Esophagus squamous epithelium (tissue), 5 donors: Measurements from ENCODE around the gene PRKAA2. TPM values are rescaled to one million over a fixed set of nuclear protein-coding genes. Genes with fewer than 3 reads are reported as not detected.

Experiments
- DNase-seq: peaks from one replicate; lab custom pipeline; 2025; lab: John Stamatoyannopoulos, UW
- H3K27ac ChIP-seq, 4 donors: fragments of 200-600 bp; sonication (generic); one replicate each; pipeline ENCODE4 v1.5.1; 2016 to 2019; ENCODE audit warnings: mild to moderate bottlenecking in 1 of 4
- H3K27me3 ChIP-seq, 4 donors: fragments of 200-600 bp; sonication (generic); 1 replicate in 3 of 4; 2 replicates in 1 of 4; pipeline versions ENCODE4 v1.5.1 to v1.6.0; 2017 to 2021; ENCODE audit warnings: antibody characterized with exemption in 1 of 4
- H3K36me3 ChIP-seq, 3 donors: fragments of 200-600 bp; sonication (generic); one replicate each; pipeline ENCODE4 v1.5.1; 2016 to 2019
- H3K4me1 ChIP-seq, 3 donors: fragments of 200-600 bp; sonication (generic); one replicate each; pipeline ENCODE4 v1.5.1; 2017 to 2019
- H3K4me3 ChIP-seq, 4 donors: fragments of 200-600 bp; sonication (generic); 1 replicate in 3 of 4; 2 replicates in 1 of 4; pipeline ENCODE4 v1.5.1; 2016 to 2019; ENCODE audit warnings: mild to moderate bottlenecking in 2 of 4, moderate library complexity in 1 of 4
- H3K9me3 ChIP-seq, 3 donors: fragments of 200-600 bp; sonication (generic); one replicate each; pipeline ENCODE4 v1.5.1; 2016 to 2019
- POLR2A ChIP-seq, 4 donors: fragments of 450-650 bp; IDR thresholded peaks; one replicate each; pipeline ENCODE4 v1.6.1; 2017; ENCODE audit warnings: antibody characterized with exemption in 4 of 4, mild to moderate bottlenecking in 4 of 4, moderate library complexity in 3 of 4
- WGBS, 2 donors: methylation state at CpG; one replicate each; pipeline ENCODE4 v1.1.5; 2018; 5-methylcytosine and 5-hydroxymethylcytosine counted together
- intact Hi-C: fragments of 100-400 bp; cut with DNase I; formaldehyde crosslinking; loops from one replicate; pipeline ENCODE4 v1.15.0; 2022
- total RNA-seq, 4 donors: library from RNA; depleted of rRNA; stranded (reverse); fragments of >200 nt; gene quantifications; one replicate each; pipeline ENCODE4 v1.1.0, GENCODE V29; 2016
- TF ChIP-seq, protein P1 (sequence below), 6 experiments: fragments of 450-650 bp in 4 of 6; fragments of 200-600 bp in 2 of 6; sonication (generic) in 2 of 6; IDR thresholded peaks; one replicate each; pipeline ENCODE4 v1.5.1; 2016 to 2019; ENCODE audit warnings: antibody characterized with exemption in 6 of 6, mild to moderate bottlenecking in 4 of 6, moderate library complexity in 4 of 6
- donor health status: DM: yes; HTN: yes; CAD: no.

The PRKAA2 gene
- total RNA-seq, 4 donors from 2014 or later, result 1.1 to 9.0 (median 3.4) TPM

DNA sequence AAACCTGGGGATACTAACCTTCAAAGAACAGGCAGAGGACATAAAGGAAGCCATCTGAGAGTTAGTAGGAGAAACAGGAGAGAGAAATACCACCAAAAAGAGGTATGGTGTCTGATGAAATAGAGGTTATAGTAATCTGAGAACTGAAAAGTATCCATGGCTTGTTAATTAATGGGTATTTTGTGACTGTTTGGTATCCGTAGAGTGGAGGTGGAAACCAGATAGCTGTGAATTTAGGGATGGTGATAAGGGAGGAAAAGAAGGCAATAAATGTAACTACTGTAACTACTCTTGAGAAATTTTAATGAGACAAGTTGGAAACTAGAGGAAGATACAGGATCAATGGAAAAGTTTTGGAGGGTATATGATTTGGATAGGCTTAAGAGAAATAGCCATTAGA lies 27.5 kb downstream of the PRKAA2 start:
- no peak for DNase-seq
- Histone ChIP-seq H3K4me3 (no peak overlapping the region), H3K27me3 (no peaks in the 10 kb centered on the region), H3K9me3 (no peaks in the 10 kb centered on the region), H3K36me3 (no peaks in the 10 kb centered on the region), H3K4me1 (no peaks in the 10 kb centered on the region), H3K27ac (no peak overlapping the region)
- TF ChIP-seq, protein P1, sequence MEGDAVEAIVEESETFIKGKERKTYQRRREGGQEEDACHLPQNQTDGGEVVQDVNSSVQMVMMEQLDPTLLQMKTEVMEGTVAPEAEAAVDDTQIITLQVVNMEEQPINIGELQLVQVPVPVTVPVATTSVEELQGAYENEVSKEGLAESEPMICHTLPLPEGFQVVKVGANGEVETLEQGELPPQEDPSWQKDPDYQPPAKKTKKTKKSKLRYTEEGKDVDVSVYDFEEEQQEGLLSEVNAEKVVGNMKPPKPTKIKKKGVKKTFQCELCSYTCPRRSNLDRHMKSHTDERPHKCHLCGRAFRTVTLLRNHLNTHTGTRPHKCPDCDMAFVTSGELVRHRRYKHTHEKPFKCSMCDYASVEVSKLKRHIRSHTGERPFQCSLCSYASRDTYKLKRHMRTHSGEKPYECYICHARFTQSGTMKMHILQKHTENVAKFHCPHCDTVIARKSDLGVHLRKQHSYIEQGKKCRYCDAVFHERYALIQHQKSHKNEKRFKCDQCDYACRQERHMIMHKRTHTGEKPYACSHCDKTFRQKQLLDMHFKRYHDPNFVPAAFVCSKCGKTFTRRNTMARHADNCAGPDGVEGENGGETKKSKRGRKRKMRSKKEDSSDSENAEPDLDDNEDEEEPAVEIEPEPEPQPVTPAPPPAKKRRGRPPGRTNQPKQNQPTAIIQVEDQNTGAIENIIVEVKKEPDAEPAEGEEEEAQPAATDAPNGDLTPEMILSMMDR (IDR thresholded peaks at IDR 0.05), result no peak
- no peak for TF ChIP-seq POLR2A (IDR thresholded peaks at IDR 0.05)
- 70 to 96% methylated on average over 1 of the region's 1 CpG for WGBS, 2 donors
- intact Hi-C loops, result no loop called here

GRCh38 chr1:56675763-56676162 lies 30.6 kb downstream of the PRKAA2 start:
- no peak for DNase-seq
- TF ChIP-seq, protein P1 (IDR thresholded peaks at IDR 0.05), result no peak
- TF ChIP-seq POLR2A (IDR thresholded peaks at IDR 0.05), result no peak
- Histone ChIP-seq H3K4me1 (no peaks in the 10 kb centered on the region), H3K36me3 (no peaks in the 10 kb centered on the region), H3K27ac (no peak overlapping the region), H3K27me3 (no peaks in the 10 kb centered on the region), H3K4me3 (no peak overlapping the region), H3K9me3 (no peaks in the 10 kb centered on the region)
- intact Hi-C loops, result no loop called here

DNA sequence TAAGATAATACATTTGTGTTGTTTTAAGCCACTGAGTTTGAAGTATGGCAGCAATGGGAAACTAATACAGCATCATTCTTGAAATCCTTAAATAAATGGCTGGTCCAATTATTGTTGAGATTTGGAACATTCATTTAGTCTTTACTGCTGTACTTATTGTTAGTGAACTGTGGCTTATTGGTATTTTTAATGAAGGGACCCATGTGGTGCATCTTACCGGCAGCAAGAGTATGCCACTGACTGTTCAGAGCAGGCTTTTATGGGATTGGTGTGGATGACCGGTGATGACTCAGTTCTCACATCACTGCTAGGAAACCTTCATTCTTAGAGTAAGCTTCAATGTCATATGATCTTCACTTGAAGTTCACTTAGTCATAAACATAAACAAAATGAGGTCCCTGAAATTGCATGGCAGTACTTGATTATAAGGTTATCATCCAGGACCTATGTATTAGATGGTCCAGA lies 31.5 kb downstream of the PRKAA2 start:
- 37 to 44% methylated on average over 2 of the region's 2 CpGs for WGBS, 2 donors
- H3K36me3 ChIP-seq, result no peaks in the 10 kb centered on the region
- no peaks in the 10 kb centered on the region for H3K4me1 ChIP-seq
- no peak overlapping the region for H3K27ac ChIP-seq
- no peak overlapping the region for H3K4me3 ChIP-seq
- intact Hi-C loops, result no loop called here
- H3K9me3 ChIP-seq, result no peaks in the 10 kb centered on the region
- TF ChIP-seq POLR2A (IDR thresholded peaks at IDR 0.05), result no peak
- TF ChIP-seq, protein P1 (IDR thresholded peaks at IDR 0.05), result no peak
- DNase-seq, result no peak
- no peaks in the 10 kb centered on the region for H3K27me3 ChIP-seq

DNA sequence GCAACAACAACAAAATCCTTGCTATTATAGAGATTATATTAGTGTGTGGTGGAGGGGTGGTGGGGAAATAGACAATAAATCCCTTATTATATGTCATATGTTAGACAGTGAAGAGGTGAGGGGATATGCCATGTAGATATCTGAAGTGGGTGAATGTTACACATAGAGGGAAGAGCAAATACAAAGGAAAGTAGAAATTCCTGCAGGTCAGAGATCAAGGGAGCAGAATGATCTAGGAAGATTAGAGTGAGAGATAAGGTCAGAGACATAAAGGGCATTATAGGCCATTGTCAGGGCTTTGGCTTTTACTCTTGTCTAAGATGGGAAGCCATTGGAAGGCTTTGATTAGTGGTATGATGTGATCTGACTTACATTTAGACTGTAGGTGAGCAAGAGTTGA lies 38.5 kb downstream of the PRKAA2 start:
- no peak overlapping the region for H3K27ac ChIP-seq
- no peaks in the 10 kb centered on the region for H3K9me3 ChIP-seq
- H3K4me3 ChIP-seq, result no peak overlapping the region
- H3K4me1 ChIP-seq, result peaks cover 0 to 17% (median 0%) of the 10 kb centered on the region in 3 donors
- no peaks in the 10 kb centered on the region for H3K27me3 ChIP-seq
- no peaks in the 10 kb centered on the region for H3K36me3 ChIP-seq
- no peak for DNase-seq
- intact Hi-C loops, result no loop called here
- TF ChIP-seq POLR2A (IDR thresholded peaks at IDR 0.05), result no peak
- TF ChIP-seq, protein P1 (IDR thresholded peaks at IDR 0.05), result no peak

DNA sequence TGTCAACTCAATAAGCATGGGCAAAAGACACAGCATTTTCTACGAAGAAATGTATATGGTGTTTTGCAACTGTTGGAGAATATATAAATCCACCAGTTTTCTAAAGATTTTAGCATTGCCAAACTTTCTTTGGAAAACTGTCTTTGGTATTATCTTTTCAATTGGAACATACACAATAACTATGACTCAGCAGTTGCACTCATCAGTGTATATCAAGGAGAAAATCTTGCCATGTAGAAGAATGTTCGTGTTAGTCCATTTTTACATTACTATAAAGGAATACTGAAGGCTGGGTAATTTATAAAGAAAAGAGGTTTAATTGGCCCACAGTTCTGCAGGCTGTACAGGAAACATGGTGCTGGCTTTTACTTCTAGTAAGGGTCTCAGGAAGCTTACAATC lies 41.1 kb downstream of the PRKAA2 start:
- Histone ChIP-seq H3K9me3 (no peaks in the 10 kb centered on the region), H3K4me3 (no peak overlapping the region), H3K27ac (peak overlapping the region in 1 of 4 donors; percentile 38), H3K4me1 (peaks cover 0 to 25% (median 0%) of the 10 kb centered on the region in 3 donors), H3K27me3 (no peaks in the 10 kb centered on the region), H3K36me3 (no peaks in the 10 kb centered on the region)
- TF ChIP-seq POLR2A (IDR thresholded peaks at IDR 0.05), result no peak
- TF ChIP-seq, protein P1 (IDR thresholded peaks at IDR 0.05), result no peak
- 35 to 62% methylated on average over 2 of the region's 2 CpGs for WGBS, 2 donors
- no peak for DNase-seq
- intact Hi-C loops, result no loop called here
